Colonic mucosa (tissue), 4 donors: ENCODE results near the gene SSX2IP. TPM values are rescaled to one million over a fixed set of nuclear protein-coding genes. Genes with fewer than 3 reads are reported as not detected.

ENCODE experiments used
- DNase-seq: peaks from one replicate; pipeline ENCODE4 v3.0.0-alpha.2; 2020
- H3K27ac ChIP-seq: fragments of 200-600 bp; one replicate; pipeline ENCODE4 v1.8.0; 2021
- H3K27me3 ChIP-seq: fragments of 200-600 bp; one replicate; pipeline ENCODE4 v1.8.0; 2021
- H3K36me3 ChIP-seq: fragments of 200-600 bp; one replicate; pipeline ENCODE4 v1.8.0; 2021
- H3K4me1 ChIP-seq: fragments of 200-600 bp; one replicate; pipeline ENCODE4 v1.8.0; 2021; ENCODE audit warnings: mild to moderate bottlenecking
- H3K4me3 ChIP-seq: fragments of 200-600 bp; one replicate; pipeline ENCODE4 v1.8.0; 2021
- H3K9ac ChIP-seq, 2 donors: one replicate each; pipeline ENCODE4 v1.7.0; 2013; ENCODE audit warnings: control low read depth in 2 of 2, low read depth in 2 of 2, low read length in 2 of 2
- H3K9me3 ChIP-seq: fragments of 200-600 bp; one replicate; pipeline ENCODE4 v1.8.0; 2021
- intact Hi-C: fragments of 100-400 bp; cut with DNase I; formaldehyde crosslinking; loops from one replicate; pipeline ENCODE4 v1.14.1; 2022
- total RNA-seq, 2 donors: library from RNA; stranded (reverse); fragmentation: NEBNext Ultra II Directional in 1 of 2; extraction: Animal tissue kit (Norgen Biotek cat#: 25700) in 1 of 2; gene quantifications; one replicate each; pipeline ENCODE4 v1.2.1, GENCODE V29; 2021
- TF ChIP-seq, protein P1 (sequence below): fragments of 200-600 bp; IDR thresholded peaks from one replicate; pipeline ENCODE4 v1.8.0; 2022; ENCODE audit warnings: antibody characterized with exemption, mild to moderate bottlenecking
- donor health status: healthy.
- donor health status: DM: no; HTN: no; CAD: no.
- donor health status: DM: no; HTN: no; CAD: no.

SSX2IP gene
- total RNA-seq, 2 donors from 2014 or later: 13.9 to 16.9 TPM

DNA sequence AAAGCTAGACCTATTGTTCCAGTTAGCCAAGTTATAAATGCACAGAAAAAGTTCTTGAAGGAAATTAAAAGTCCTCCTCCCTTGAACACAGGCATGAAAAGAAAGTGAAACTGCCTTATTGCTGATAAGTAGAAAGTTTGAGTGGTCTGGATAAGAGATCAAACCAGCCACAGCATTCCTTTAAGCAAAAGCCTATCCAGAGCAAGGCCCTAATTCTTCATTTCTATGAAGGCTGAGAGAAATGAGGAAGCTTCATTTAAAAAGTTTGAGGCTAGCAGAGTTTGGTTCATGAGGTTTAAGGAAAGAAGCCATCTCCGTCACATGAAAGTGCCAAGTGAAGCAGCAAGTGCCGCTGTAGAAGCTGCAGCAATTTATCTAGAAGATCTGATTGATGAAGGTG is 2.7 kb upstream of the SSX2IP start:
- Histone ChIP-seq H3K4me3 (no peak overlapping the region), H3K4me1 (no peaks in the 10 kb centered on the region), H3K36me3 (no peaks in the 10 kb centered on the region), H3K9ac (no peak overlapping the region), H3K27me3 (no peaks in the 10 kb centered on the region), H3K27ac (peak overlapping the region; percentile 4), H3K9me3 (no peaks in the 10 kb centered on the region)
- TF ChIP-seq, protein P1, sequence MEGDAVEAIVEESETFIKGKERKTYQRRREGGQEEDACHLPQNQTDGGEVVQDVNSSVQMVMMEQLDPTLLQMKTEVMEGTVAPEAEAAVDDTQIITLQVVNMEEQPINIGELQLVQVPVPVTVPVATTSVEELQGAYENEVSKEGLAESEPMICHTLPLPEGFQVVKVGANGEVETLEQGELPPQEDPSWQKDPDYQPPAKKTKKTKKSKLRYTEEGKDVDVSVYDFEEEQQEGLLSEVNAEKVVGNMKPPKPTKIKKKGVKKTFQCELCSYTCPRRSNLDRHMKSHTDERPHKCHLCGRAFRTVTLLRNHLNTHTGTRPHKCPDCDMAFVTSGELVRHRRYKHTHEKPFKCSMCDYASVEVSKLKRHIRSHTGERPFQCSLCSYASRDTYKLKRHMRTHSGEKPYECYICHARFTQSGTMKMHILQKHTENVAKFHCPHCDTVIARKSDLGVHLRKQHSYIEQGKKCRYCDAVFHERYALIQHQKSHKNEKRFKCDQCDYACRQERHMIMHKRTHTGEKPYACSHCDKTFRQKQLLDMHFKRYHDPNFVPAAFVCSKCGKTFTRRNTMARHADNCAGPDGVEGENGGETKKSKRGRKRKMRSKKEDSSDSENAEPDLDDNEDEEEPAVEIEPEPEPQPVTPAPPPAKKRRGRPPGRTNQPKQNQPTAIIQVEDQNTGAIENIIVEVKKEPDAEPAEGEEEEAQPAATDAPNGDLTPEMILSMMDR: no peak
- intact Hi-C loops: no loop called here
- no peak for DNase-seq

- Histone ChIP-seq H3K4me3 (no peak overlapping the region), H3K9ac (no peak overlapping the region), H3K27ac (no peak overlapping the region), H3K4me1 (no peaks in the 10 kb centered on the region), H3K36me3 (no peaks in the 10 kb centered on the region), H3K9me3 (no peaks in the 10 kb centered on the region), H3K27me3 (no peaks in the 10 kb centered on the region)
- TF ChIP-seq, protein P1: no peak
- intact Hi-C loops: no loop called here
- DNase-seq: no peak
Measured at GRCh38 chr1:84692391-84692790, 2.1 kb upstream of the SSX2IP start.

DNA sequence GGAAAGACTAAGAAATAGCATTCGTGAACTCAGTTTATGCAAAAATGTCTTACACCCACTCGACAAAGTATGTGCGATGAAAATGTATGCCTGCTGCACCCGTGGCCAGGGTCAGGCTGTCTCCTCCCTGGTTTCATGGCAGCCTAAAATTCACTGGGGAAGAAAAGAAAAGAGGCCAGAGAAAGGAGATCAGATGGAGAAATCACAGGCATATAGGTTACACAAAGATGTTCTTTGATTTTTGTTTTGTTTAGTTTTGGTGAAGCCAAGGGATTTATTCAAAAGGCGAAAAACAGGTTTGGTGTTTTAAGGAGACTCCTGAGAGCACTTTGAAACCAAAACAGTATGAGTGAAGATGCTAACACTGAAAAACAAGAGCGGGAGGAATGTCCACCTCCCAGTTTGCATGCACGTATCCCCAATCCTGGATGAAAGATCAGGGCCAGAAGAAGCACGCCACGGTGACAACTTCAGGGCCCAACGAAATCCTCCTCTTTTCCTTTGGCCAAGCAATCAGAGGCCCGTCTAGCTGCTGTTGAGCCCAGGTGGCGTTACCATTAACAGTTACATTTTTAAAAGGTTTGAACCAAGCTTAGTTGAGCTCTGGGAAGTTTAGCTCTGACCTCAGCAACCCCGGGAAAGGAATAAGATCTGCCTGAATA is 992 bp upstream of the SSX2IP start:
- Histone ChIP-seq H3K27ac (peak overlapping the region; percentile 84), H3K27me3 (no peaks in the 10 kb centered on the region), H3K9me3 (no peaks in the 10 kb centered on the region), H3K36me3 (no peaks in the 10 kb centered on the region), H3K4me1 (no peaks in the 10 kb centered on the region), H3K9ac (peak overlapping the region; percentile 61 to 79), H3K4me3 (peak overlapping the region; percentile 83)
- TF ChIP-seq, protein P1: no peak
- intact Hi-C loops: no loop called here
- no peak for DNase-seq

GRCh38 chr1:84689514-84690396 is 506 bp downstream of the SSX2IP start:
- DNase-seq: peak; percentile 51
- no peaks in the 10 kb centered on the region for H3K27me3 ChIP-seq
- no peaks in the 10 kb centered on the region for H3K4me1 ChIP-seq
- no peaks in the 10 kb centered on the region for H3K9me3 ChIP-seq
- peak overlapping the region; percentile 83 for H3K4me3 ChIP-seq
- intact Hi-C loops: no loop called here
- TF ChIP-seq, protein P1: no peak
- H3K9ac ChIP-seq: peak overlapping the region; percentile 66 to 76
- no peaks in the 10 kb centered on the region for H3K36me3 ChIP-seq
- peak overlapping the region; percentile 84 for H3K27ac ChIP-seq

- no peak for DNase-seq
- H3K27ac ChIP-seq: no peak overlapping the region
- no peaks in the 10 kb centered on the region for H3K4me1 ChIP-seq
- H3K9me3 ChIP-seq: no peaks in the 10 kb centered on the region
- intact Hi-C loops: no loop called here
- H3K36me3 ChIP-seq: no peaks in the 10 kb centered on the region
- no peaks in the 10 kb centered on the region for H3K27me3 ChIP-seq
- H3K4me3 ChIP-seq: no peak overlapping the region
- TF ChIP-seq, protein P1: no peak
- H3K9ac ChIP-seq: no peak overlapping the region
Measured at GRCh38 chr1:84688463-84689061, 1.7 kb downstream of the SSX2IP start.
